NCI-H128 (cell line): ENCODE measurements around the gene GLT8D2.

Experiments
- DNase-seq: peaks from one replicate; lab custom pipeline; 2025; ENCODE audit not compliant: unreplicated experiment; lab: John Stamatoyannopoulos, UW

Gene GLT8D2

GRCh38 chr12:103955811-103956508, 94.0 kb downstream of the GLT8D2 start:
- DNase-seq = no peak

- no peak for DNase-seq
Measured at GRCh38 chr12:103952497-103952896, 97.5 kb downstream of the GLT8D2 start.

GRCh38 chr12:103948746-103949406, 101.1 kb downstream of the GLT8D2 start:
- DNase-seq = no peak

GRCh38 chr12:103947871-103948555, 102.0 kb downstream of the GLT8D2 start:
- no peak for DNase-seq

- no peak for DNase-seq
Measured at GRCh38 chr12:103944964-103945363, 105.0 kb downstream of the GLT8D2 start.
